ENCODE data around the gene TBC1D2B. TPM values are rescaled to one million over a fixed set of nuclear protein-coding genes. Genes with fewer than 3 reads are reported as not detected.
A peak's percentile ranks its signal among the peaks of the same experiment; 100 is the strongest.

TBC1D2B gene
- 11.7 TPM for total RNA-seq
- long read RNA-seq, full-length matches to known transcripts: 15 of 16 reads
- long read RNA-seq, partial matches to known transcripts: 1 of 16 reads
- long read RNA-seq, other reads (novel, unspliced or antisense): 0 of 16 reads

DNA sequence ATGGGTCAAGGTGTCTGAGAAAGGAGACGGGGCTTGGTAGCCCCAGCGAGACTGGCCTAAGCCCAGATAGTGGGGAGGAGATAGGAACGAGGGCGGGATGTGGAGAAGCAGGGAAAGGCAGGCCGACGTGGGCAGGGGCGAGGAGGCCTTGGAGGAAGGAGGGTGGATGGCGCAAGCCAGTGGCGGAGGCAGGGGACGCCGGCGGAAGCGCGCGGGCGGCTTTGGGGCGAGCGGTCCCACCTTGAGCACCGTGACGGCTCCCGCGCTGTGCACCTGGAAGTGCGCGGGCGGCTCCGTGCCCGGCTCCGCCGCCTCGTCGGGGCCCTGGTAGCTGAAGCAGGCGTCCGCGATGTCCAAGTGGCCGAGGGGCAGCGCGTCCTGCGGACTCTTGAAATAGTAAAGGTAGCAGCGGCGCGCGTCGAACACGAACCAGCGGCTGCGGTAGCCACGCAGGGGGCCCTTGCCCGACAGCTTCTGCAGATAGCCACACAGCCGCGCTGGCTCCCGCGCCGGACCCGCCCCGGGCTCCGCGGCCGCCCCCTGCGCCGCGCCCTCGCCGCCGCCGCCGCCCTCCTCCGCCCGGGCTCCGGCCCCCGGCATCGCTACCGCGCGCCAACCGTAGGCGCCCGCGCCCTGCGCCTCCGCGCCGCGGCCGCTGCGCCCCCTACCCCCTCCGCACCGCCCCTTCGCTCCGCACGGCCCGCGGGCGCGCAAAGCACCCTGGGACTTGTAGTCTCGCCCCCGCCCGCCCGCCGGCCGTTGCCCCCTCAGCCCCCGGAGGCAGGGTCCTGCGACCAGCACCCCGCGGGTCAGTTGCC lies at the start of gene TBC1D2B:
TBC1D2B (minus strand) TSS at position 659 of the 818 bp plus-strand sequence; CDS start at position 600, 59 bp downstream.
- Histone ChIP-seq H3K4me3 (peak within 1 kb of the TSS; percentile 94), H3K9me3 (replicated peaks) (no peaks in the 10 kb centered on the region), H3K4me1 (peaks cover 53% of the 10 kb centered on the region), H3K36me3 (no peaks in the 10 kb centered on the region), H3K27me3 (ENCODE audit: low read depth) (no peaks in the 10 kb centered on the region), H3K27ac (replicated peaks) (peak within 1 kb of the TSS; percentile 95)
- DNase-seq: peak; percentile 72
- intact Hi-C loops (cut with micrococcal nuclease): no loop called here
- TF ChIP-seq, protein P1, sequence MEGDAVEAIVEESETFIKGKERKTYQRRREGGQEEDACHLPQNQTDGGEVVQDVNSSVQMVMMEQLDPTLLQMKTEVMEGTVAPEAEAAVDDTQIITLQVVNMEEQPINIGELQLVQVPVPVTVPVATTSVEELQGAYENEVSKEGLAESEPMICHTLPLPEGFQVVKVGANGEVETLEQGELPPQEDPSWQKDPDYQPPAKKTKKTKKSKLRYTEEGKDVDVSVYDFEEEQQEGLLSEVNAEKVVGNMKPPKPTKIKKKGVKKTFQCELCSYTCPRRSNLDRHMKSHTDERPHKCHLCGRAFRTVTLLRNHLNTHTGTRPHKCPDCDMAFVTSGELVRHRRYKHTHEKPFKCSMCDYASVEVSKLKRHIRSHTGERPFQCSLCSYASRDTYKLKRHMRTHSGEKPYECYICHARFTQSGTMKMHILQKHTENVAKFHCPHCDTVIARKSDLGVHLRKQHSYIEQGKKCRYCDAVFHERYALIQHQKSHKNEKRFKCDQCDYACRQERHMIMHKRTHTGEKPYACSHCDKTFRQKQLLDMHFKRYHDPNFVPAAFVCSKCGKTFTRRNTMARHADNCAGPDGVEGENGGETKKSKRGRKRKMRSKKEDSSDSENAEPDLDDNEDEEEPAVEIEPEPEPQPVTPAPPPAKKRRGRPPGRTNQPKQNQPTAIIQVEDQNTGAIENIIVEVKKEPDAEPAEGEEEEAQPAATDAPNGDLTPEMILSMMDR (IDR thresholded peaks at IDR 0.05; ENCODE audit: borderline replicate concordance): peak; percentile 6

DNA sequence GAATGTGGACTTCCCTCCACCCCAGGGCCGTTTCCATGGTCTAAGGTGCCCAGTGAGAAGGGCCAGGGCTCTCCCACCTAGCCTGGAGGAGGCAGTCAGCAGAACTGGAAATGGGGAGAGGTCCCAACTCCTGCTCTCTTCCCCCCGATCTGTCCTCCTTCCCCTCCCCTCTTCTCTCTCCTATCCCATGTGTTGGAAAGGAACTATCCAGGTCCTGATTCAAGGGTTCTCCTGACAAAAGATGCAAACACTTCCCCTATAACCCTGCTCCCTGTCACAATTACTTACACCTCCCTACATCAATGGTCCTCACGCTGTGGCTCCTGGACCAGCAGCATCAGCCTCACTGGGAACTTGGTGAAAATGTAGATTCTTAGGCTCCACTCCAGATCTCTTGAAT lies 47.8 kb upstream of the TBC1D2B start:
- Histone ChIP-seq H3K36me3 (no peaks in the 10 kb centered on the region), H3K4me3 (no peak overlapping the region), H3K27ac (replicated peaks) (no peak overlapping the region), H3K4me1 (peaks cover 6% of the 10 kb centered on the region), H3K27me3 (ENCODE audit: low read depth) (no peaks in the 10 kb centered on the region), H3K9me3 (replicated peaks) (no peaks in the 10 kb centered on the region)
- TF ChIP-seq, protein P1 (IDR thresholded peaks at IDR 0.05; ENCODE audit: borderline replicate concordance): no peak
- intact Hi-C loops (cut with micrococcal nuclease): no loop called here
- DNase-seq: no peak

DNA sequence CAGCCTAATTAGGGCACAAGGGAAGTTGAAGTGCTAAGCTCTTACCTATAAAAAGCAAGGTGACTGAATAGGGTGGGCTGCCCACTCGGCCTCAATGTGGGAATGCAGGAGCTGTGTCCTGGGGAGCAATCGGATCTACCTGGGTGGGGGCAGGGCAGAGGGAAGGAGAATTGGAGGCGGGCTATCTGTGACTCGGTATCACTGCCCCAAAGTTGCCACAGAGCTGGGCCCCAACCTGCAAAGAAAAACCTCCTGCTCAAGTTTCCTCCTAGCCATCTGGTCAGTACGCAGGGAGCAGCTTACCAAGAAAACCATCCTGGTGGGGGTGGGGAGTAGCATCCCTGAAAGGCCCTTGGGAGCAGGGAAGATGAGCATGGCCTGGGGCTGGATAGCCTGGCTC lies 43.0 kb upstream of the TBC1D2B start:
- H3K4me3 ChIP-seq: no peak overlapping the region
- H3K9me3 ChIP-seq (replicated peaks): no peaks in the 10 kb centered on the region
- no peaks in the 10 kb centered on the region for H3K27me3 ChIP-seq (ENCODE audit: low read depth)
- intact Hi-C loops (cut with micrococcal nuclease): no loop called here
- no peak overlapping the region for H3K27ac ChIP-seq (replicated peaks)
- TF ChIP-seq, protein P1 (IDR thresholded peaks at IDR 0.05; ENCODE audit: borderline replicate concordance): no peak
- no peaks in the 10 kb centered on the region for H3K36me3 ChIP-seq
- H3K4me1 ChIP-seq: no peaks in the 10 kb centered on the region
- no peak for DNase-seq

DNA sequence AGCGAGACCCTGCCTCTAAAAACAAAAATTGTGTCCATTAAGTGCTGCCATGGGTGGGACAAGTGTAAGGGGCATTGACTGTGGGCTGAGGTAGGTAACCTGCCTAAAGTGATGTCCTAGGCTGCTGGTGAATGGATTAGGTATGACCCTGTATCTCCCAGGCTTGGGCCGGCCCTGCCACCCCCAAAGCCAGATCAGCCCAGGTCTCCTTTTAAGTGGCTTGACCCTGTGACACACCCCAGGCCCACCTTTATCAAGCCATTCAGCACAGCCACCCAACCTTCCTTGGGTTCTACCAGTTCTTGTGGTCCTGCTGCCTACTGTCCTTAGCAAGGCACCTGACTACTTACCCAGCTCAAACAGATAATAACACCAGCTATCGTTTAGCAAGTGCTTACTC lies 35.0 kb upstream of the TBC1D2B start:
- no peak for DNase-seq
- no peaks in the 10 kb centered on the region for H3K36me3 ChIP-seq
- no peaks in the 10 kb centered on the region for H3K9me3 ChIP-seq (replicated peaks)
- H3K27ac ChIP-seq (replicated peaks): no peak overlapping the region
- TF ChIP-seq, protein P1 (IDR thresholded peaks at IDR 0.05; ENCODE audit: borderline replicate concordance): no peak
- H3K4me3 ChIP-seq: no peak overlapping the region
- no peaks in the 10 kb centered on the region for H3K27me3 ChIP-seq (ENCODE audit: low read depth)
- intact Hi-C loops (cut with micrococcal nuclease): loop anchor here (5.0 kb wide), 2 partner anchors 85 to 130 kb away; no protein-coding TSS in a partner anchor
- peaks cover 4% of the 10 kb centered on the region for H3K4me1 ChIP-seq

DNA sequence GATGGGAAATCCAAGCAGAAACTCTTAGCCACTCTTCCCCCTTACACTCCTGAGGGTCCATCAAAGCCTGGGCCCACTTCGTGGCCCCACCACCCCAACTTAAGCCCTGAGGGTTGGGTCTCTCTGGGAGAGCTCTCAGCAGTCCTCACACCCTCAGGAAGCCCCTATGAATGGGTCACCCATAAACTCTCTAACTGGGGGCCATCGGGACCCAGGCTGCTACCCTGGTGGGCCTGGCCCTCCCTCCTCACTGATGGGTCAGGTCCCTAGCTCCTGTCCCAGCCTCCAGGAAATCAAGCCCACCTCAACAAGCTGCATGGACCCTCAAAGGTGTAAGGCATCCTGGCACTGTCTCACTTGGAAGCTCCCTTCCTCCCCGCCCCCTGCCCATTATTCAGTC lies 34.3 kb upstream of the TBC1D2B start:
- no peak for DNase-seq

More for the DNA sequence above, 34.3 kb upstream of the TBC1D2B start:
- Histone ChIP-seq H3K36me3 (no peaks in the 10 kb centered on the region), H3K27ac (replicated peaks) (no peak overlapping the region), H3K27me3 (ENCODE audit: low read depth) (no peaks in the 10 kb centered on the region), H3K4me3 (no peak overlapping the region), H3K9me3 (replicated peaks) (no peaks in the 10 kb centered on the region), H3K4me1 (peaks cover 4% of the 10 kb centered on the region)
- TF ChIP-seq, protein P1 (IDR thresholded peaks at IDR 0.05; ENCODE audit: borderline replicate concordance): no peak
- intact Hi-C loops (cut with micrococcal nuclease): loop anchor here (5.0 kb wide), 2 partner anchors 86 to 131 kb away; no protein-coding TSS in a partner anchor
